IPS-NIHi11 (cell line): ENCODE data around the gene RGN.
"Not testable (repeated sequence)": the region's sequence is repeated elsewhere in the genome, so short reads cannot be mapped to it uniquely, and the experiment has no call there.

Experiments used
- DNase-seq: peaks from one replicate; pipeline ENCODE4 v3.0.0; 2012; ENCODE audit warnings: mixed read lengths, low spot score

Gene RGN

GRCh38 chrX:47078129-47079043 lies at the start of gene RGN:
RGN (plus strand) TSS chrX:47078443; CDS start chrX:47081145, 2,702 bp downstream.
- peak; percentile 25 for DNase-seq

- peak; percentile 27 for DNase-seq
These were observed 47.9 kb upstream of the RGN start for GRCh38 chrX:47030339-47030738.

GRCh38 chrX:47047989-47048388 lies 30.3 kb upstream of the RGN start:
- peak; percentile 4 for DNase-seq

DNA sequence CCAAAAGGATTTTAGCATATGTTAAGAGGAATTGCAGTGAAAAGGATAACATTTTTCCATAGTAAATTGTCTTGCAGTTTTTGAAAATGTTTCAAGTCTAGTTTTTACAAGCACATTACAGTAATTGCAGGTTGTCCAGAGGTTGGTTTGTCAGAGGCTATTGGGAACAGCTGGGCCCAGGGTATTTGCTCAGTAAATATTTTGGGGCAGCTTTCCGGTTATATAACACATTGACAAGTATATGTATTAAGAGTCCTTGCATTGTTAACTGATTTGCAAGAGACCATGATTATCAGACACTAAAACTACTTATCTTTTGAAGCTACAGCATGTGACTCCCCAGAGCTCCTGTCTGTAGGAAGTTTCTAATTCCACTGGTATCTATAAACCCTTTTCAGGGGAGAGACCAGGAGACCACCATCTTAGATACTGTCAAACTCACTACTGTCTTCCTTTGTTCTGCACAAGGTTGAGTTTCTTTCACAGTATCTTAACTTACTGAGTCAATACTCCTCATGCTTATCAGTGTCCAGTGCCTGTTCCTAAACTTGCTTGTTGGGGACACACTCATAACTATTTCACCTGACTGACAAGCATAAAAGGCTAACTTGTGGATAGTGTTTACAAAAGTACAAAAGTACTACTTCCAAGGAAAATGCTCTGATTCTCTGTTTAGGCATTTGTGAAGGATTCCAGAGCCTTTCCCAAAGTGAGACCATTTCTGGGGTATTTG lies 18.9 kb upstream of the RGN start:
- DNase-seq: no peak

DNA sequence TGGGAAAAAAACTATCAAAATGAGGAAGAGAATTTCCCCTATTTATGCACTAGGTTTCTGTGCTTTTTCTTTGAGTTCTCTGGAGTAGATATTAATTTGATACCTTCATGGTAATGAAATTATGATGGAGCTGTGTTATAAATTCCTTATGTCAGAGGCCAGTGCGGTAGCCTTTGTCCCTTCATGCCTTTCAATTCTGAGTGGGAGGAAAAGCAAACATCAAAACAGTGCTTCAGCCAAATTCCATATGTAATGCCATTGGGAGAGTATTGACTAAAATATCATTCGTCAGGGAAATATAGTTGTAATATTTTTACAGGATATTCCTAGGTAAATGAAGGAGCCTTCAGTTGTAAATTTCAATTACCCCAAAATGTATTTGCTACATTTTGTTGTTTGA lies 17.5 kb upstream of the RGN start:
- DNase-seq: no peak

DNA sequence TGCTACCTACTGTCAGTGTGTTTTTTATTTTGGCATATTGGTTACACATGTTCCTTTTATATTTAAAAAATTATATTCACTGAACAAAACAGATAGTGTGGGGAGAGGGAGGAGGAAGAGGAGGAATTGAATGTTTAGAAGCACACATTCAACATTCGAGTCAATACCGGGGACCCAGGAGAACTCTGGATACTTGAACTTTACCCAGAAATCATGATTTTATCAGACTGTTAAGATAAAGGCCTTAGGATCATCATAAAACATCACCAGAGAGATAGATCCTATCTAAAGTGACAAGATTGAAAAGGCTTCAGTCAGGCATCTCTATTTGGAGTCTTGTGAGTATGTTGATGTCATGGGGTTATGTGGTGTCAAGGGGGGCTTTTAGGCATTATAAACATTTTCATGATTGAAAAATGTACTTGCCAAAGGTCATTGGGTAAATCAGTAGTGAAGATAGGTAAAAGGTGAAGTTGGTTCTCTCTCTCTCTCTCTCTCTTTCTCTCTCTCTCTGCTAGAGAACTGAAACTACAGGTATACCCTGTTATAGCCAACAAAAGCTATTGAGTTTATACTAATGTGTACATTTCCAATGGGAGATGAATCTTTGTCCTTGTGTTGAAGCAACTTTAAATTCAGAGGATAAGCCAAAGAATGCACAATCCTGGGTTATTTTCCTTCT lies 16.9 kb upstream of the RGN start:
- DNase-seq: no peak

DNA sequence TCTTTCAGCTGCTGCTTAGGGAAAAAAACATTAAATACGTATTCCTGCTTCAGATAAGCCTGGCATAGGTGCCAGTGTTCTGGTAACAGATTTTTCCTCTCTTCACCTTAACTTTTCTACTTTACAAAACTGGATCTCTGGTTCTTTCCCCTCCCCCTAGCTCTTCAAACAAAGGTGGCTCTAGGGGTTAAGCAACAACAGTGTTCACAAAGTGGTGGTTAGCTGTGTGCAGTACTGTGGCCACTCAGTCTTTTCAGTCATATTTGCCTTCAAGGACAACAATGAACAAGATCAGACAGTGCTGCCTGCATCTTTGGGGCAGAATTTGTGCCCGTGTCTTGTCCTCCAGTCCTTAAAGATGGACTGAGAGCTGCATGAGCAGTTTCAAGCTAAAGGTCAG lies 15.1 kb upstream of the RGN start:
- no peak for DNase-seq

DNA sequence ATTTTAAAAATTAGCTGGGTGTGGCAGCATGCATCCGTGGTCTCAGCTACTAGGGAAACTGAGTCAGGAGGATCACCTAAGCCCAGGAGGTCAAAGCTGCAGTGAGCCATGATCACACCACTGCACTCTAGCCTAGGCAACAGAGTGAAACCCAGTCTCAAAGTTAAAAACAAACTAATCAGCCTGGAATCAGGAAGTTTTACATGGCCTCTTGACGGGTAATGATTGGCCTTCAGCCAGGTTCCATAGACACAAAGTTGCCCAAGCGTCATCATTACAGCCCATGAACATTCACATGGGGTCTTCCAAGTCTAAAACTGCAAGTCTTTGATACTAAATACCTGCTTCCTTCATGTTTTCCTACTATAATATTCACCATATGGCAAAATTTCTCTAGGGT lies 10.0 kb upstream of the RGN start:
- no peak for DNase-seq

DNA sequence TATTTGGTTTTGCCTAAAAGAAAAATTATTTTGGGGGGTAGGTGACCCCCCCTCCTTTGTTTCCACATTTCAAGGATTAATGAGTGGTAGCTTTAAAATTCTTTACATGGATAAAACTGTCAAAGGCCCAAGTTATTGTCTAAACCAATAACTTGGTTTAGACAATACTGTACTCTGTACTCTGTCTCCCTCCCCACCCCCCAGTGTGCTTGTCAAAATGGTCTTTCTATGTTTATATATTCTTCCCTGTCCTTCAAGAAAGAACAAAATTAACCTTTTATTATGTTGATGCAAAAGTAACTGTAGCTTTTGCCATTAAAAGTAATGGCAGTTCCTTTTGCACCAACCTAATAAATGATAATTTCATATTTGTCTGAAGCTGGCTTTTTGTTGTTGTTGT lies 9.5 kb upstream of the RGN start:
- no peak for DNase-seq

DNA sequence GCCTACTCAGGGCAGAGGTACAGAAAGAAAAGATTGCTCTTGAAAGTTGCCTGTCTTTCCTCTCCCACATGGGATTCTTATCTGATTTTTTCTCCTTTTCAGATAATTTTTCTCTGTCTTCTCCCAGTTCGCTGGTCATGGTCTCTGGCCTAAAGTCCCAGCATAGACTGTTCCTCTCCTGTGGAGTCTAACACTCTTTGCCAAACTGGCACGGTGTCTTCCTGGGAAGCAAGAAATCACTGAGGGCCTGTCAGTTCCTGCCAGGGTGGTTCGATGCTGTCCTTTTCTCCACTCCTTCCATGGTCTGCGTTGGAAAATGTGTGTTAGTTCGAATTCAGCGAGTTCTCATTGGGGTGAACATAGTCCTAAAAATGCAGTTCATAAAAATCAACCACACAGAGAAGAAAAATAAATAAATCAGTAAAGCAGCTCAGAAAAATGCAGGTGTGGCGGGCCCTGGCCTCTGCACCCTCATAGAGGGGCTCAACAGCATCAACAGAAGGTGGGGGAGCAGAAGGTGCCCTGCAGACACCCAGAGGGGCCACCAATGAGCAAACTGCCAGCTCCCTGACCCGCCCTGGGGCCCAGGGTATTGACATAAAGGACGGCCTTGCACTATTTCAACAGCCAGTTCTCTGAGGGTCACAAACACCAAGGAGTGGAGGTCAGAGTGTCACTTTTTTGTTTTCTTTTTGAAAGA lies 2.1 kb downstream of the RGN start:
- no peak for DNase-seq

- no peak for DNase-seq
These were observed 2.6 kb downstream of the RGN start for GRCh38 chrX:47080915-47081236.

DNA sequence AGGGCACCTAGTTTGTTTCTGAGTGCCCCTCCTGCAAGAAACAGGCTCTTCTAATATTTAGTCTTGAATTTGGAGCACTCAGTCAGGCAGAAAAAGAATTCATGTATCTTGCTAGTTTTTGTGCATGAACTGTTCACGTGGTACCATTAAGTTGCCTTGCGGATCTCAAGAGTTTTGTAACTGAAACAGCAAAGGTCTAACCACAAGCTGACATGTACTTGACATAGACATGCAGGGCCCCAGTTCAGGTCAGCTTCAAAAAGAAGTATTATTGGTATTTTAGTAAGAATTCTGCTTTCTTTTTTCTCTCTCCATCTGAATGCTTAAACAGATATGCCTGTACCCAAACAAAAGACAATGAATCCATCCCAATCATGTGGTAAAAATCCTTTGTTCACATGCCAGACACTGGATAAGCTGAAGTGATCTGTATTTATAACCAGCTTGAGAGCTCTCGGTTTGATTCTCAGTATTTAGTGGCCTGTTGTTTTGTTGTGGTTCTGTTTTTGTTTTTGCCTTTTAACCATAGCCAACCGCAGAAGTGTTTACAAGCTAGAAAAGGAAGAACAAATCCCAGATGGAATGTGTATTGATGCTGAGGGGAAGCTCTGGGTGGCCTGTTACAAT lies 13.0 kb downstream of the RGN start:
- DNase-seq: no peak

- no peak for DNase-seq
These were observed 15.0 kb downstream of the RGN start for GRCh38 chrX:47093248-47093647.

DNA sequence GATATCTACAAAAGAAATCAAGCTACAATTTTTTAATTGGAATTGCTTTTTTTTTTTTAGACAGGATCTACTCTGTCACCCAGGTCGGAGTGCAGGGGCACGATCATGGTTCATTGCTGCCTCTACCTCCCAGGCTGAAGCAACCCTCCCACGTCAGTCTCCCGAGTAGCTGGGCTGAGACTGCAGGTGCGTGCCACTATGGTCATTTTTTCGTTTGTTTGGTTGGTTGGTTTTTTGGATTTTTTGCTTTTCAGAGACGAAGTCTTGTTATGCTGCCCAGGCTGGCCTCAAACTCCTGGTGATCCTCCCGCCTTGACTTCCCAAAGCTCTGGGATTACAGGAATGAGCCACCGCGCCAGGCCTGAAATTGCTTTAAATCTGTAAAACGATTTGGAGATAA lies 15.6 kb downstream of the RGN start:
- DNase-seq: no peak

- DNase-seq: no peak
These were observed 18.8 kb downstream of the RGN start for GRCh38 chrX:47097018-47097417.

DNA sequence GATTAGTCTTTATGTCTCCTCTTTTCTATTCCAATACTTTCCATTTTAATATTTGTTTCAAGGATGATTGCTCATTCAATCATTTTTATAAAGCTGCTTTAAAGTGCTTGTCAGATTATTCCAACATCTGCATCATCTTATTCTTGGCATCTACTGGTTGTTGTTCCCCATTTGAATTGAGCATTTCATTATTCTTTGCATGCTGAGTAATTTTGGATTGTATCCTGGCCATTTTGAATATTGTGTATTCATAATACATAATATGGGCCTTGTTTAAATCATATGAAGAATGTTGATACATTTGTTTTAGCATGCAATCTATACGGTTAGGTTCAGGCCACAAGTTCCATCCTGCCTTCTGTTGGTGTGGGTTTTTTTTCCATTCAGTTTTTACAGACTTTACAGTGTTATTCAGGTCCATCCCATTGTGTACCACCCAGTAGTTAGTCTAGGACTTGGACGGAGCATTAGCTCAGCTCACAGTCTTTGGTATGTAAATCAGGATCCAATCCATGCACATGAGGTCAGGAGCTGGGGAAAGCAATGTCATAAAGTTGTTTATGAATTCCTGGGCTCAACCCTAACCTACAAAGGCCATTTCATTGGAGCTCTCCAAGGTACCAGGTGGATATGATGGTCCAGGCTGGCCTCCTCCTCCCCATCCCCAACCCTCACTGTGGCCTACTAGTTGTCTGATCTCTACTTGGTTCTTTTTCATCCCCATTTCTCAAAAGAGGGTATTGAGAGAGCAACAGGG lies 20.3 kb downstream of the RGN start:
- DNase-seq: peak; percentile 8

DNA sequence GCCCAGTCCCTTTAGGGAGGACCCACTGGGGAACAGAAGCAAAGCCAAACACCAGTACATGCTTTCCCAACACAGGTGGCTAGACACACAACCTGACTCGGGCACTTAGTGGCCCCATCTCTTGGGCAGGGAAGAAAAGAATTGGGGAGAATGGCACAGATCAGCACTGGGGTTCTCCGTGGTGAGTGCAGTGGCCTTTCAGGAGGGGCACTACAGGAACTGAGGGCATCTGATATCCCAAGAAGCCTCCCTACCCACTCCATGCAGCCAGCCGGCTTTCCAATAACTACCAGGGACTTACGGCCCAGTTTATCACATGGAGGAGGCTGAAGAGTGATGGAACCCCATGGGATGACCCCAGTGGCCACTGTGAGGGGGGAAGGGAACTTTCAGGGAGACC lies 23.0 kb downstream of the RGN start:
- DNase-seq: no peak

- not testable (repeated sequence) for DNase-seq
These were observed 32.8 kb downstream of the RGN start for GRCh38 chrX:47110936-47111615.

GRCh38 chrX:47112316-47112954 lies 34.2 kb downstream of the RGN start:
- no peak for DNase-seq

GRCh38 chrX:47116551-47117110 lies 38.4 kb downstream of the RGN start:
- not testable (repeated sequence) for DNase-seq
